HPDE6-E6E7 (cell line): Measurements from ENCODE around the gene OR2J3.
"Not testable (repeated sequence)": the region's sequence is repeated elsewhere in the genome, so short reads cannot be mapped to it uniquely, and the experiment has no call there.

Experiments
- DNase-seq: peaks from one replicate; pipeline ENCODE4 v3.0.0; 2011; ENCODE audit warnings: missing footprints; ENCODE audit errors: extremely low spot score

Gene OR2J3

DNA sequence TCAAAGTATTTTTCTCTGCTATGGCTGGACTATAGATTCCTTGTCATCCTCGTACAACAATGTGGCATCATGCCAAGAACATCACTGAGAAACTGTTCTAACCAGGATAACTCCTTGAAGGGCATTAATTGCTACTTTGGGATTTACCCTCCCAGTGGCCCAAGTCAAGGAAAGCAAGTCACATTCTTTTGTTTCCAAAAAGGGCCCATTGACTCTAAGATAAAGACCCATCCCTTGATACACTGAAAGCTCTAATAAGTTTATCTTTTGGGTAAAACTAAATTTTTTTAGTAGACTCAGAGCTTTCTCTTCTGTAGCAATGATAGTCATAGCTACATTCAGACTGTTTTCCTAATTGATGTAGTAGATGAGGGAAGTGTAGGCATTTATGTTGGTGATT, at the start of gene OR2J3:
Gene OR2J3, plus strand, starts transcription at position 301 of the 400 bp plus-strand sequence. CDS start 3,833 bp downstream, outside the sequence.
- DNase-seq = no peak

DNA sequence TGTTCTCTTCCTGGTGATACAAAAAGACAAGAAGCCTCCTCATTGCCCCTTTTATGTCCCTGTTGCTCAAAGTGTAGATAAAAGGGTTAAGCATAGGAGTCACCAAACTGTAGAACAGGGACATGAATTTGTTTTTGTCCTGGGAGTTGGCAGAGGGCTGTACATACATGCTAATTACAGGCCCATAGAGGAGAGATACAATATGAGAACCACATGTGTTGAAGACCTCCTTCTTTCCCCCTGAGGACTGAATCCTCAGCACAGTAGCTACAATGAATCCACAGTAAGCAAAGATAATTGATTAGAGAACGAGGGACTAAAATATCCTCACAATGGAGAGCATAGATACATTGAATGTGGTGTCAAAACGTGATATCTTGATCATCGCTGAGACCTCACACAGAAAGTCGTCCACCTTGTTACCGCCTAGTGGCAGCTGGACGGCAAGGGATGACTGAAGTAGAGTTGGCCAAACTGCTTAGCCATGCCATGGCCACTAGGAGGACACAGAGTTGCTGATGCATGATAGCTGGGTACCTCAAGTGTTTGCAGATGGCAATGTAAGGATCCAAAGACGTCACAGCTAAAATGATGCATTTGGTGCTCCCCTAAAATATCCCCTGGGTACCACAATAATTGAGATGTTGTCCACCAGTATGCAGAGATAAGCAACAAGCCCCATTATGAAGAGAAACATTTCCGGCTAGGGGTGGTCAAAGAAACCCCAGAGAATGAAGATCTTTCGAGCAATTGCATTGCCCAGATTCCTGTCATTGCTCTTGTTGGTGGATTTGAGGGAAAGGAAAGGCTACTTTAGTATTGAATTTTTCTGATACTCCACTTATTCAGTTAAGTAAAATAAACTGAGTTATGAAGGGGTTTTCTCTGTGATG, 35.8 kb upstream of the OR2J3 start:
- peak; percentile 38 for DNase-seq

DNA sequence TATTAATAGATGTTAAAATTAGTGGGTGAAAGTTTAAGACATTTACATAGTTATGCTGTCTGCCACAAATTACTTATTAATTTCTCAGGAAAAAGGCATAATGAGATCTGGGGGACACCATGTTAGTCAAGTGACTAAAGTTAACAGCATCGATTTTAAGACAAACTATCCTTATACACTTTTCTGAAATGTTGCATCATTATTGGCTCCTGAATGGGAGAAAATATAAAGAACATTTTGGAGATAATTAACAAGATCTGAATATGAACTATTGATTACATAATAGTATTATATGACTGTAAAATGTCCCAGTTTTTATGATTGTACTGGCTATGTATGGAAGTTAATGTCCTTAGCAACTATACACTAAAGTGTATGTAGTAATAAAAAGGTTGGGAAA, 28.7 kb upstream of the OR2J3 start:
- DNase-seq = no peak

- DNase-seq = no peak
Measured at GRCh38 chr6:29081312-29081711, 26.5 kb upstream of the OR2J3 start.

GRCh38 chr6:29082457-29082856, 25.4 kb upstream of the OR2J3 start:
- DNase-seq = no peak

DNA sequence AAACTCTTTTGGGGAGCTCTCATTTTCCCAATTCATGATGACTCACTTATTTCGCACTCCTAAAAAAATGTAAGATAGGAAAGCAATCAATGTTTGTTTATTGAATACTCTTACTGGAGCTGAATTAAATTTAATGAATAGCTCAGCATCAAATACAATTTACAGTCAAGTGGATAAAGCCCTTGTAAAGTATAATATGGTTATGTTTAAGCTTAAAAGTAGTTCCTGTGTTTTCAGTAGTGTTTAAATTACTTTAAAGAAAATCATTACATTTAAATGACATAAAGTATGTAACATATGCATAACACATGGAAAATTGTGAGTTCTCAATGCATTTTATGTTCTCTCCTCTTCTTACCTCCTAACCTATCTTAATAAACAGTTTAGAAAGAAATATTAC, 20.6 kb upstream of the OR2J3 start, which contains the start of gene OR2B3:
Gene OR2B3, minus strand, starts transcription at position 101 of the 400 bp plus-strand sequence. Its CDS starts 65 bp downstream, at position 36.
- DNase-seq = no peak

DNA sequence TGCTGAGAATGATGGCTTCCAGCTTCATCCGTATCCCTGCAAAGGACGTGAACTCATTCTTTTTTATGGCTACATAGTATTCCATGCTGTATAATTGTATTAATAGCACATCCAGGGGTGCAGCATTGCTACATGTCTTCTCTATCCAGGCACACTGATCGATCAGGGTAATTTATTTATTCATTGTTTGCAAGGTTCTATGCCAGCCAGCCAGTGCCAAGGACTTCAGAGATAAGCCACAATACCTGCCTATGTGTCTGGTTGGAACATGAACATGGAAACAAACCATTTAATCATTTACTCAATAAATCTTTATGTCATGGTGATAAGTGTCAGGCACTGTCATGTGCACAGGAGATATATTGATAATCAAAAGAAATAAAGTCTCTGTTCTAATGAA, 14.9 kb upstream of the OR2J3 start:
- no peak for DNase-seq

DNA sequence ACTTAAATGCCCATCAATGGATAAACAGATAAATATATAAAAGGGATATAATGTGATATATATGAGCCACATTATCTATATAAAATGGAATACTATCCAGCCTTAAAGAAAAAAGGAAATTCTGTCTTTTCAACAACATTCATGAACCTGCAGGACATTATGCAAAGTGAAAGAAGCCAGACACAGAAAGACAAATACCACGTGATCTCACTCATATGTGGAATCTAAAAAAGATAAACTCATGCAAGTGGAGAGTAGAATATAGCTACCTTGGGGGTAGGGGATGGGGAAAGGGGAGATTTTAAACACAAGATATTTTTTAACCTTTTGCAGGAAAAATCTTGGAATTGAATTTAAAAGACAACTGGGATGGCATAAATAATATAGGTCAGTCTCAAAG, 10.1 kb upstream of the OR2J3 start:
- DNase-seq = no peak

DNA sequence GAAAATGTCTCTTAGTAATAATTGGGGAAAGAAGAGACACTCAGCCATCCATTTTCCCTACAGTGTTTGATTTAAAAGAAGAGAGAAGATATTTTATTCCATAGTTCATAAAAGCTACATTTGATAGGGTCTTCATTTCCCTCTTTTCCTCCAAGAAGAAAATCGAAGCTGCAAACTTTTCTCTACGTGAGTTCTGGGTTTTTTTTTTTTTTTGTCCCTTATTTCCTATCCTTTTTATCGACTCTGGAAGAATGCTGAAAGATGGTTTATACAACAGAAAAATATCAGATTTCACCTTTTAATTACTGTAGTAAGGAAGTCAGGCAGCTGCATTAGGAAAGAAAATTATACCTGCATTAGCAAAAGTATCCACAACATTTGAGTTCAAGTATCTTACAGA, 8.7 kb upstream of the OR2J3 start, which contains the start of gene OR2J1:
Gene OR2J1, plus strand, starts transcription at position 301 of the 400 bp plus-strand sequence. CDS start 1,453 bp downstream, outside the sequence.
- no peak for DNase-seq

DNA sequence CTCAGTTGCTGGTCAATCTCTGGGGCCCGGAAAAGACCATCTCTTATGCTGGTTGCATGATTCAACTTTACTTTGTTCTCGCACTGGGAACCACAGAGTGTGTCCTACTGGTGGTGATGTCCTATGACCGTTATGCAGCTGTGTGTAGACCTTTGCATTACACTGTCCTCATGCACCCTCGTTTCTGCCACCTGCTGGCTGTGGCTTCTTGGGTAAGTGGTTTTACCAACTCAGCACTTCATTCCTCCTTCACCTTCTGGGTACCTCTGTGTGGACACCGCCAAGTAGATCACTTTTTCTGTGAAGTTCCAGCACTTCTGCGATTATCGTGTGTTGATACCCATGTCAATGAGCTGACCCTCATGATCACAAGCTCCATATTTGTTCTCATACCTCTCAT, 4.3 kb downstream of the OR2J3 start:
- DNase-seq = no peak

- not testable (repeated sequence) for DNase-seq
Measured at GRCh38 chr6:29114964-29115363, 7.1 kb downstream of the OR2J3 start.

GRCh38 chr6:29129326-29130012, 21.6 kb downstream of the OR2J3 start:
- DNase-seq = no peak

DNA sequence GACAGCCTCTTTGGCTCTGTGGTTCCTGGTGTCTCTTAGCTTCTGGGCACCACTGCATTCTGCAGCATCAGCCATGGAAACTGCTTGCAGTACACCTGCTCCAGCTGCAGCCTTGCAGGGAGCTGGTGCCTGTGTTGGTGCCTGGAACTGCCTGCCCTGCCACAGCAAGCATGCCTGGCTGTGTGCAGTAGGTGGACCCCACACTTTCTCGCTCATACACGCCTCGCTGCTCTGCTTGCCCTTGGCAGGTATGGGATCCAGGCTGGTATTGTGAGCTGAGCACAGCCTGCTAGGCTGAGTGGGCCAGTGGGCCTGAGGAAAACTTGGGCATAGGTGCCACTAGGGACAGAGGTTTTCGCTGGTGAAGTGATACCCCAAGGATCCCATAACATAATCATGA, 22.8 kb downstream of the OR2J3 start:
- DNase-seq = no peak

DNA sequence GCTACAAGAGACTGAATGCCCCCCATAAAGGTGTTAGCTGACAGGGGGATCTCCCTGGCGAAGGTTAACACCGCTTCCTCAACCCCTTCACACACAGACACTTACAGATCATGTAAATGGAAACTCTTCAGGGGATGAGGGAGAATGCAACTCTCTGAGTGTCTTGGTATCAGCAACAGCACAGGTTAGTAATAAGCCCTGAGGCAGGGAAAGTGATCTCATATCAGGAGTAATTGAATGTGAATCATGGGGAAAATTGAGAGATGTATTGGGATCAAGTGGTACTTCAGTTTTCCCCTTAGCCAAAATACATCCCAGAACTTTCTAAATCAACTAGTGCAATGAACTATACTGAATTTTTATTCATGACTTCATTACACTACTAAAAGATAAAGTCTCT, 23.8 kb downstream of the OR2J3 start:
- DNase-seq = no peak

DNA sequence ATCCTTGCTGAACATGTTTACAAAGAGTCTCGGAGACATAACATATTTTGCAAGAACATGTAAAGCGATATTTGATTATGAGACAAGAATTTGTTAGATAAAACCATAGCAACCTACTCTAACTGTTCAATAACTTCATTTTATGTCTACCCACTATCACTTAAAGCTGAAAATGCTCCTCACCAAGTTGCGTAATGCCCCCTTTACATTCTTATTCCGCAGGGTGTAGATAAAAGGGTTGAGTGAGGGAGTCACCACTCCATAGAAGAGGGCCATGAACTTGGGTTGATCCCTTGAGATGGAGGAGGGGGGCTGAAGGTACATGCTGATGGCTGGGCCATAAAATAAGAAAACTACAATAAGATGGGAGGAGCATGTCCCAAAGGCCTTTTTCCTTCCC, 29.9 kb downstream of the OR2J3 start:
- no peak for DNase-seq

- no peak for DNase-seq
Measured at GRCh38 chr6:29141606-29142005, 33.7 kb downstream of the OR2J3 start.

DNA sequence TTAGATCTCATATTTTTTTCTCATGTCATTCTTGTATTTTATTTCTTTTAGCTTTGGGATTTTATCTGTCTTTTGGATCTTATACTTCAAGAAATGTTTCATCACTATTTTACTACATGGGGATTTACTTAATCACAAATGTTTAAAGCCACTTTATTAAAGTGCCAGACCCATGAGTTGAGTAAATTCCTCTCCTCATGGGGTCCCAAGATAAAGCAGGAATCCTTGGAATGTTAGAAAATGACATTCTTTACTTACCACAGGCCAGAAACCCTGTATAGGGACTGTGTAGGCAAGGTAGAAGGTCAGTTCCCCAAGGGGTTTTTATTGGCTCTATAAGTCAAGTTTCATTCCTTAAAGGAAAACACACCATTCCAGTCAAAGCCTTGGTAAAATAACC, 34.5 kb downstream of the OR2J3 start:
- DNase-seq = no peak

GRCh38 chr6:29146179-29146578, 38.3 kb downstream of the OR2J3 start:
- no peak for DNase-seq

DNA sequence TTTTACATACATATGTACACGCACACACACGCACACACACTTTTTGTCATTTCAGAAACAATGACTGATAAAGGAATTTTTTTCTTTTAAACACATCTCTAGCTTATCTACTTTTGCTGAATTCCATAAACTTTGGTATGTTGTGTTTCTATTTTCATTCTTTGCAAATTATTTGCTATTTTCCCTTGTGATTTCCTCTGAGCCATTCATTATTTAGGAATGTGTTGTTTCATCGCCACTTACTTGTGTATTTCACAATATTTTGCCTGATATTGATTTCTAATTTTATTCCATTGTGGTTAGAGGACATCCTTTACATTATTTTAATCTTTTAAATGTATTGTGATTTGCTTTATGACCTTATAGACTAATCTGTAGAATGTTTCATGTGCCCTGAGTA, 39.2 kb downstream of the OR2J3 start:
- DNase-seq = no peak

DNA sequence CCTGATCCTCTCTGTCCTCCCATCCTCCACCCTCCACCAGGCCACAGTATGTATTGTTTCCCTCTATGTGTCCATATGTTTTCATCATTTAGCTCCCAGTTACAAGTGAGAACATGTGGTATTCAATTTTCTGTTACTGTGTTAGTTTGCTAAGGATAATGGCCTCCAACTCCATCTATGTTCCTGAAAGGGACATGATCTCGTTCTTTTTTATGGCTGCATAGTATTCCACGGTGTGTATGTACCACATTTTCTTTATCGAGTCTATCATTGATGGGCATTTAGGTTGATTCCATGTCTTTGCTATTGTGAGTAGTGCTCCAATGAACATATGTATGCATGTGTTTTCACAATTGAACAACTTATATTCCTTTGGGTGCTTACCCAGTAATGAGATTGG, 41.6 kb downstream of the OR2J3 start:
- not testable (repeated sequence) for DNase-seq

DNA sequence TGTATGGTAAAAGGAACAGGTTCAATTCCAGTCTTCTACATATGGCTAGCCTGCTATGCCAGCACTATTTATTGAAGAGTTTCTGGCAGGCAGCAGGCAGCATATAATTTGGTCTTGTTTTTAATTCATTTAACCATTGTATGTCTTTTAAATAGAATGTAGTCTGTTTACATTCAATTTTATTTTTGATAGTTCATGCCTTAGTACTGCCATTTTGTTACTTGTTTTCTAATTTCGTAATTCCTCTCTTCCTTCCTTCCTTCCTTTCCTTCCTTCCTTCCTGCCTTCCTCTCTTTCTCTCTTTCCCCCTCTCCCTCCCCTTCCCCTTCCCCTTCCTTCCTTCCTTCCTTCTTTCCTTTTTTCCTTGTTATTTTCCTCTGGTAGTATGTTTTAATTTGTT, 45.2 kb downstream of the OR2J3 start:
- DNase-seq = no peak

DNA sequence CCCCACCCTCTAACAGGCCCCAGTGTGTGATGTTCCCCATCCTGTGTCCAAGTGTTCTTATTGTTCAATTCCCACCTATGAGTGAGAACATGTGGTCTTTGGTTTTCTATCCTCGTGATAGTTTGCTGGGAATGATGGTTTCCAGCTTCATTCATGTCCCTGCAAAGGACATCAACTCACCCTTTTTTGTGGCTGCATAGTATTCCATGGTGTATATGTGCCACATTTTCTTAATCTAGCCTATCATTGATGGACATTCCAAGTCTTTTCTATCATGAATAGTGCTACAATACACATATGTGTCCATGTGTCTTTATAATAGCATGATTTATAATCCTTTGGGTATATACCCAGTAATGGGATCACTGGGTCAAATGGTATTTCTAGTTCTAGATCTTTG, 47.3 kb downstream of the OR2J3 start:
- DNase-seq = not testable (repeated sequence)

DNA sequence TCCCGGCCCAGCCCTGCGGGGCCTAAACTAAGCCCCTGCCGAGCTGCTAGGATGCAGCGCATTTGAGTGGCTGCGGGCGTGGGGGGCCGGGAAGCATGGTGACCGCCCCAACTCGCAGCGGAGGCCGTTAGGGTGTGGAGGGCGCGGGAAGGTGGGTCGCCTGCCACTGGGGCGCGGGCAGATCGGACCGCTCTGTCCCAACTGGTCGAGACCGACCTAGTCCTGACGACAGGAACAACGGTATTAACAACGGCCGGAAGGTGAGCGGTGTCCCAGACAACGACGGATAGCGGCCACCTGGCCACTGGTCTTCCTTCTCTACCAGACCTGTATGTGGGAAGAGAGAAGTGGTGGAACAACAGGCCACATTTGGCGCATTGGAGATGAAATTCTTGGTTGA, 52.1 kb downstream of the OR2J3 start:
- not testable (repeated sequence) for DNase-seq
